ENCODE data around the gene AHDC1.

AHDC1 gene

DNA sequence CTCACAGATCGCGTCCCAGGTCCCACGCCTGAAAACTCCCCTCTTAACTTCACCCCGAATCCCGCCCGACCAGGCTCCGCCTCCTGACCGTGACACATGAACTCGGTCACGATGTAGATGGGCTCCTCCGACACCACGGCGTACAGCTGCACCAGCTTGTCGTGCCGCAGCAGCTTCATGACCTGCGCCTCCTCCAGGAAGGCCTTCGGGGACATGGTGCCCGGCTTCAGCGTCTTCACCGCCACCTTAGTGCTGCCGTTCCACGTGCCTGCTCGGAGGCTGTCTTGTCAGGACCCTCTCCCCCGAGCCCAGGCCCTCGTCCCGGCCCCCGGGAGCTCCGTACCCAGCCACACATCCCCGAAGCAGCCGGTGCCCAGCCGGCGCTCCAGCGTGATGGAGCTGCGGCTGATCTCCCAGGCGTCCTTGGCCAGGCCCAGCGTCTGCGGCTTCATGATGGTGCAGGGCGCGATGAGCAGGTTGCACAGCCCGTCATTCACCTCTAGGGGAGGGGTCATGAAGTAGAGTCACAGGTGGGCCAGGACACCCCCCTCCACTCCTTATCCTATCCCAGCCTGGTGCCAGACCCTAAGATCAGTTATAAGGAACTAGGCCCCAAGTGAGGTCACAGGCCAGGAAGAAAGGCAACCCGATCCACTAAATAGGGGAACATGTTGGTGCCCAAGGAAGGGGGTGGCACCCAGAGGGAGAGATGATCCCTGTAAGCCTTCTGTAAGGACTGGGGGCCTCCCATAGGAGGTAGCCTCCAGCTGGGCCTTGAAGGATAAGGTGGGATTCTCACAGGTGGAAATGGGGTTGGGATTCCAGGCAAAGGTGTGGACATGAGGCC is 11.6 kb upstream of the AHDC1 start:
- TF ChIP-seq Cebpa-rat (IDR thresholded peaks at IDR 0.05), result no peak
- no peak overlapping the region for H3K9ac ChIP-seq
- no peaks in the 10 kb centered on the region for H3K36me3 ChIP-seq
- H3K27ac ChIP-seq, result no peak overlapping the region
- H3K9me3 ChIP-seq, result no peaks in the 10 kb centered on the region
- H3K4me1 ChIP-seq, result peaks cover 24% of the 10 kb centered on the region
- no peak overlapping the region for H3K4me3 ChIP-seq
- H3K27me3 ChIP-seq, result no peaks in the 10 kb centered on the region
- H3K4me2 ChIP-seq, result no peak overlapping the region
- no peaks in the 10 kb centered on the region for H4K20me1 ChIP-seq

DNA sequence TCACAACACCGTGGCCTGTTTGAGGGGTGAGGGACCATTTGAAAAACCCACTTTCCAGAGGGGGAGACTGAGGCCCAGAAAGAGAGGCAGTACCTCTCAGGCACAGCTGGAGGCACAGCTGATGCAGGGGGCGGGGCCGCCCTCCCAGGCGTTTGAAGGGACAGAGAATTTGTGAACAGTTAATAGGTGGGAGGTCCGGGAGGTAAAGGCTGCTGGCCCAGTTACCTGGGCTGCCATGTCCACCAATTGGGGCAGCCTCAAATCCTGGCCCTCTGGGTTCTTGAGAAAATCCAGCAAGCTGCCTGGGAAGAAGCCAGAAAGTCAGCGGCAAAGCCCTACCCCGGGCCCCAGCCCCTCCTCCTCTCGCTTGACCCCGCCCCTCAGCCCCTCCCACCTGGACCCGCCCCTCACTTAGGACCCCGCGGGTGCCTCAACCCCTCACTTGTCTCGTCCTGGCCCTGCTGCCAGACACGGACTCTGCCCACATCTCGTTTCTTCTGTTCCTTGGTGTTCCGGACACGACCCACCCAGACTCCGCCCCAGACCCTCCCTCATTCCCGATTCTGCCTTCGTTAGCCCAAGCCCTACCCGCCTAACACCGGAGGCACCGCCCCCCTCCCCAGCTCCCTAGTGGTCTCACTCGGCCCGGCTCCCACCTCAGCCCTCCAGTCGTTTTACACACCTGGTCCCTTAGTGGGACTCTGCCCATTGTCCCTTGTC is 10.8 kb upstream of the AHDC1 start:
- H3K9ac ChIP-seq, result no peak overlapping the region
- no peak for TF ChIP-seq Cebpa-rat (IDR thresholded peaks at IDR 0.05)
- no peak overlapping the region for H3K4me2 ChIP-seq
- H3K27ac ChIP-seq, result no peak overlapping the region
- no peak overlapping the region for H3K4me3 ChIP-seq
- H3K4me1 ChIP-seq, result peaks cover 32% of the 10 kb centered on the region
- no peaks in the 10 kb centered on the region for H4K20me1 ChIP-seq
- no peaks in the 10 kb centered on the region for H3K9me3 ChIP-seq
- H3K27me3 ChIP-seq, result no peaks in the 10 kb centered on the region
- H3K36me3 ChIP-seq, result no peaks in the 10 kb centered on the region

DNA sequence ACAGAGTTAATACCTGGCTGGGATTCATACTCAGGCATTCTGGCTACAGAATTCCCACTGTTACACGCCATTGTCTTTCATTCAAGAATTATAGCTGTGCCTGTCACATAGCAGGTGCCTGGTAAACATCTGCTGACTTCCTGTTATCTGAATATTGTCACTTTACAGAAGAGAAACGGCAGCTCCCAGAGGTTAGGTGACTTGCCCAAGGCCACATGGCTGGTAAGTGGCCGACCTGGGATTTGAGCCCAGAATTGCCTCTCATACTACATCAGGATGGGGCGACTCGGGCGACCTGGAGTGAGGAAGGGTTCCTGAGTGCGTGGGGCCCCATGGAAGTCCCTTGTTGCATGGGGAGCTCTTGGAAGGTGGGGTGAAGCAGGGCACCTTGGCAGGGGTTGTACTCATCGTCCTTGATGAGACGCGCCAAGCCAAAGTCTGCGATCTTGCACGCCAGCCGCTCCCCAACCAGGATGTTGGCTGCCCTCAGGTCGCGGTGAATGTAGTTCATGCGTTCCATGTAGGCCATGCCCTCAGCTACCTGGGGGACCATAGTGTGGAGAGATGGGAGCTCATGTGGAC is 10.2 kb upstream of the AHDC1 start:
- no peak overlapping the region for H3K9ac ChIP-seq
- TF ChIP-seq Cebpa-rat (IDR thresholded peaks at IDR 0.05), result no peak
- H4K20me1 ChIP-seq, result no peaks in the 10 kb centered on the region
- H3K27me3 ChIP-seq, result no peaks in the 10 kb centered on the region
- no peak overlapping the region for H3K27ac ChIP-seq
- H3K4me3 ChIP-seq, result no peak overlapping the region
- H3K4me1 ChIP-seq, result peaks cover 39% of the 10 kb centered on the region
- H3K9me3 ChIP-seq, result no peaks in the 10 kb centered on the region
- H3K4me2 ChIP-seq, result no peak overlapping the region
- no peaks in the 10 kb centered on the region for H3K36me3 ChIP-seq

DNA sequence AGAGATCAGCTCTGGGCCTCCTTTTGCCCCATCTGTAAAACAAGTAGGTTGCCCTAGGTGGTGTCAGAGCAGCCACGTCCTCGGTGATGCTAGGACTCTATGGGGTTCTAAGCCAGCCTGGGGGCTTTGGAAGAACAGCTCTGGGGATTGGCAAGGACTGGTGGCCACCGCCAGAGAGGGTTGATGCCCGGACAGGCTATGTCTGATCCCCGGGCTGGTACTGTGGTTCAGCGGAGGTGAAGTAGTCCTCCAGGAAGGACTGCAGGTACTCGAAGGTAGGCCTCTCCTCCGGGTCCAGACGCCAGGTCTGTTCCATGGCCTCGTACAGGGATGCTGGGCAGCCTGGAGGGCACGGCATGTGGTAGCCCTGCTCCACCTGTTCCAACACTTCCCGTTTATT is 8.8 kb upstream of the AHDC1 start:
- Histone ChIP-seq H3K4me2 (no peak overlapping the region), H3K9me3 (no peaks in the 10 kb centered on the region), H3K27ac (no peak overlapping the region), H3K36me3 (no peaks in the 10 kb centered on the region), H3K27me3 (no peaks in the 10 kb centered on the region), H4K20me1 (no peaks in the 10 kb centered on the region), H3K9ac (no peak overlapping the region), H3K4me3 (no peak overlapping the region), H3K4me1 (peaks cover 40% of the 10 kb centered on the region)
- TF ChIP-seq Cebpa-rat (IDR thresholded peaks at IDR 0.05), result no peak

DNA sequence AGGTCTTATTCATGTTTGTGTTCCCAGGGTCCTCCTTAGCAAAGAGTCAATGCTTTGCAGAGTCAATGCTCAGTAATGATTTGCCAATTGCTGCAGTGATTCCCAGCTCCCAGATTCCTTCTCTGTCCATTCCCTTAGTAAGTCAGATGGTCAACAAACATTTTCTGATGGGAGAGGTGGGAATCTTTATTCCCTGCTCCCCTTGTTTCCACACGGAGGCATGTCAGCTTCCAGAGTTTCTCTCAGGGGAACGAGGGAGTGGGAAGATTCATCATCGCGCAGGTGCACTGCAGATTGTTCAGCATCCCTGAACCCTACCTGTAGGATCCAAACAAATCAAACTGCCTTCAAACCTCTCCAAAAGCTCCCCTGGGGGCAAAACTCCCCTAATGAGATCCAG is 7.5 kb upstream of the AHDC1 start:
- H3K9ac ChIP-seq, result no peak overlapping the region
- no peak for TF ChIP-seq Cebpa-rat (IDR thresholded peaks at IDR 0.05)
- no peaks in the 10 kb centered on the region for H3K36me3 ChIP-seq
- H3K27me3 ChIP-seq, result no peaks in the 10 kb centered on the region
- no peak overlapping the region for H3K4me3 ChIP-seq
- no peak overlapping the region for H3K27ac ChIP-seq
- no peaks in the 10 kb centered on the region for H4K20me1 ChIP-seq
- no peak overlapping the region for H3K4me2 ChIP-seq
- peaks cover 42% of the 10 kb centered on the region for H3K4me1 ChIP-seq
- no peaks in the 10 kb centered on the region for H3K9me3 ChIP-seq

DNA sequence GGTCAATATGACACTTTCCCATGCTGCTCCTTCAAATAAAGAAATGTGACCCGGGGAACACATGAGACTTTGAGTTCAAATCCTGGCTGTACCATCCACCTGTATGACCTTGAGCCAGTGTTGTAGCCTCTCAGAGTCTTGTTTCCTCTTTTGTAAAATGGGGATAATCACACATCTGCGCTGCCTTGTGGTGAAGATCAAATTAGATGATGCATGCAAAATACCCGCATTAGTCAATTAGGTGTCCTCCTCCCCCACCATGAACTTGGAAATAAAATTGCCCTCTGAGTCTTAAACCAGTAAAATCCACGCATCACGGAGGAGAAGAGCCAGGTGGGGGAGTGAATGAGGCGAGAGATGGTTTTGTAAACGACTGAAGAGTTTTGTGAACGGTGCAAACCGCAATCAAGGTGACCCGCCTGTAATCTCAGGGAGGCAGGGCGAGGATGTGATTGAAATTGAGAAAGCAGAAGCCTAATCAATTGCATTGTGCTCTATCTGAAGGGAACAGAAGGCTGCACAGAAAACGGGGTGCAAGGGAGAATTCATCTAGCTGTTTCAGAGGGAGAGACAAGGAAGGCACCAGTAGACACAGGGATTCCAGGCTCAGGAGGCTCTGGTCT is 5.8 kb upstream of the AHDC1 start:
- Histone ChIP-seq H3K9me3 (no peaks in the 10 kb centered on the region), H3K4me2 (peak overlapping the region; percentile 80), H3K4me1 (peaks cover 59% of the 10 kb centered on the region), H3K36me3 (no peaks in the 10 kb centered on the region), H3K27me3 (no peaks in the 10 kb centered on the region), H3K9ac (0 out of 2 replicates have a peak overlapping the region, but pooled peaks have one; percentile 47), H3K27ac (peak overlapping the region; percentile 38; the same call in 1 of the 2 replicates), H3K4me3 (no peak overlapping the region), H4K20me1 (no peaks in the 10 kb centered on the region)
- TF ChIP-seq Cebpa-rat (IDR thresholded peaks at IDR 0.05), result no peak

DNA sequence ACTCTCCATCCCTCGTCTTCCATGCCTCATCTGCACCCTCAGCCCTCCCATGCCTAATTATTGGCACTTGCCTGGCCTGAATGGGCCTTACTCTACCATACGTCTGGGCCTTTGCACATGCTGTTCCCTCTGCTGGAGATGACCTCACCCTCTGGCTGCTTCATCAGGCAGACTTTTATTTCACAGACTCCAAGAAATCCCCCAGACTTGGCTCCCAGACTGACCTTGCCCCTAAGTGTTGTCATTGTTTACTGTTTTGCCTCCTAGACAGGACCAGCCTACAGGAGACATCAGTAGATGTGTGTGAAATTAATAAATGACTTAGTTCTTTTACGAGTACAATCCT is 5.2 kb upstream of the AHDC1 start:
- peaks cover 62% of the 10 kb centered on the region for H3K4me1 ChIP-seq
- no peak overlapping the region for H3K4me3 ChIP-seq
- no peaks in the 10 kb centered on the region for H3K9me3 ChIP-seq
- H3K4me2 ChIP-seq, result peak overlapping the region; percentile 80
- peak overlapping the region; percentile 38; the same call in 1 of the 2 replicates for H3K27ac ChIP-seq
- H4K20me1 ChIP-seq, result no peaks in the 10 kb centered on the region
- H3K27me3 ChIP-seq, result no peaks in the 10 kb centered on the region
- TF ChIP-seq Cebpa-rat (IDR thresholded peaks at IDR 0.05), result no peak
- H3K9ac ChIP-seq, result no peak overlapping the region
- H3K36me3 ChIP-seq, result no peaks in the 10 kb centered on the region

DNA sequence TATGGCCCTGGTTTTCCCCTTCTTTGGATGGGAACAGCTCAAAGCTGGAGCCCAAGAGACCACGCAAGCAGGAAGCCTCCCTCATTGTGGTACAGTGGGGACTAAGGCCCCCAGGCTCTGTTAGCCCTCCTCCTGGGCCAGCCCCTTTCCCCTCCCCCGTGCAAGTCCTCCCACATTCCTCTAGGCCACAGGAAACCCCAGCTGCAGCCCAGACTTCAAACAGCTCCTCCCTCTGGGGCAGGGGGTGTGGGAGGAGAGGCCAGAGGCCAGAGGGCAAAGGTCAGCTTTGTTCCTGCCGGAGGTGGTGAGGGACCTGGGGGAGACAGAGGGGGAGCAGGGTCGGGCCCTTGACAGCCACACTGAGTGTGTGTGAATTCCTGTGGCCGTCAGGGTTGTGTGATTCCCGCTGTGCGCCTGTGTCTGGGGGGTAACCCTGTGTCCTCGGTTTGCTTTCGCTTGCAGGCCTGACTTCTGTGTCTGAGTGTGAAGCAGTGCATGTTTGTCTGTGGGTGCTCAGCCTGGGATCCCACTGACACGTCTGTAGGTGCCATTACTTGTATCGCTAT is 3.4 kb upstream of the AHDC1 start:
- H3K9ac ChIP-seq, result peak overlapping the region; percentile 57; the same call in 1 of the 2 replicates
- no peaks in the 10 kb centered on the region for H3K36me3 ChIP-seq
- H3K27me3 ChIP-seq, result no peaks in the 10 kb centered on the region
- peaks cover 62% of the 10 kb centered on the region for H3K4me1 ChIP-seq
- H3K9me3 ChIP-seq, result no peaks in the 10 kb centered on the region
- peak overlapping the region; percentile 80 for H3K4me2 ChIP-seq
- 0 out of 2 replicates have a peak overlapping the region, but pooled peaks have one; percentile 1 for H3K4me3 ChIP-seq
- peaks cover 3% of the 10 kb centered on the region for H4K20me1 ChIP-seq
- peak overlapping the region; percentile 78 for H3K27ac ChIP-seq
- no peak for TF ChIP-seq Cebpa-rat (IDR thresholded peaks at IDR 0.05)

DNA sequence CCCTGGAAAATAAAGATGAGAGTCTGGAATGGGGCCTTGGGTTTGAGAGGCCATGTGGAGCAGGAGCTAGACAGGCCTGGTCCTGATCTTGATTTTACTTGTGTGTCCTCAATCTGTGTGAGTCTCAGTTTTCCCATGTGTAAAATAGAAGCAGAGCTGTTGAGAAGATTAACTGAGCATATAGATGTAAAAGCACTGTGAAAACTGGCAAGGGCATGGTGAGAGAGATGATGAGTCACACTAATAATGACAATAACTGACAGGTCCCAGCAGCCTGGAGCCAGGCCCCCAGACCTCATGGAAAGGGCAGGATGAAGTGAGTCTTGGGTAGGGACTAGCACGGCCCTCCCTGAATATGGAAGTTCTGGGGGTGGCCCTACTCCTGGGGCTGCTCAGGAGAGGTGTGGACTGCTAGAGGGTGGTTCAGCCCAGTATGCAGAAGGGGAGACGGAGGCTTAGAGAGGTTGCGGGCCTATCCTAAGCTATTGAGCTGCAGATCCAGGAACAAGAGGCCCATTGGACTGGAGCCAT is 2.8 kb upstream of the AHDC1 start:
- peaks cover 67% of the 10 kb centered on the region for H3K4me1 ChIP-seq
- H4K20me1 ChIP-seq, result peaks cover 9% of the 10 kb centered on the region
- H3K27me3 ChIP-seq, result no peaks in the 10 kb centered on the region
- H3K9ac ChIP-seq, result peak overlapping the region; percentile 57
- H3K36me3 ChIP-seq, result no peaks in the 10 kb centered on the region
- H3K4me2 ChIP-seq, result peak overlapping the region; percentile 80
- no peaks in the 10 kb centered on the region for H3K9me3 ChIP-seq
- 0 out of 2 replicates have a peak overlapping the region, but pooled peaks have one; percentile 1 for H3K4me3 ChIP-seq
- H3K27ac ChIP-seq, result peak overlapping the region; percentile 78
- no peak for TF ChIP-seq Cebpa-rat (IDR thresholded peaks at IDR 0.05)
